ENCODE results near the gene SLC5A2. TPM values are rescaled to one million over a fixed set of nuclear protein-coding genes. Genes with fewer than 3 reads are reported as not detected.

SLC5A2 gene
- total RNA-seq, 1 donor from 2014 or later, result not detected

GRCh38 chr16:31484491-31485171 is 1.7 kb downstream of the SLC5A2 start:
- Mint-ChIP-seq H3K4me1 (ENCODE audit: unreplicated experiment) (peaks cover 15% of the 10 kb centered on the region), H3K27me3 (ENCODE audit: unreplicated experiment) (peaks cover 3% of the 10 kb centered on the region), H3K4me3 (ENCODE audit: unreplicated experiment) (no peak overlapping the region), H3K27ac (ENCODE audit: unreplicated experiment) (no peak overlapping the region), H3K36me3 (ENCODE audit: unreplicated experiment) (peaks cover under 1% of the 10 kb centered on the region), H3K9me3 (ENCODE audit: unreplicated experiment) (no peaks in the 10 kb centered on the region)
- no peak for TF ChIP-seq CTCF (IDR thresholded peaks at IDR 0.05)
- no peak for DNase-seq (ENCODE audit: extremely low spot score, unreplicated experiment)

- no peak overlapping the region for H3K4me3 Mint-ChIP-seq (ENCODE audit: unreplicated experiment)
- H3K36me3 Mint-ChIP-seq (ENCODE audit: unreplicated experiment), result peaks cover 3% of the 10 kb centered on the region
- no peak overlapping the region for H3K27ac Mint-ChIP-seq (ENCODE audit: unreplicated experiment)
- no peaks in the 10 kb centered on the region for H3K9me3 Mint-ChIP-seq (ENCODE audit: unreplicated experiment)
- peaks cover 3% of the 10 kb centered on the region for H3K27me3 Mint-ChIP-seq (ENCODE audit: unreplicated experiment)
- TF ChIP-seq CTCF (IDR thresholded peaks at IDR 0.05), result no peak
- no peak for DNase-seq (ENCODE audit: extremely low spot score, unreplicated experiment)
- peaks cover 15% of the 10 kb centered on the region for H3K4me1 Mint-ChIP-seq (ENCODE audit: unreplicated experiment)
Observed at GRCh38 chr16:31485571-31485970, 2.6 kb downstream of the SLC5A2 start.

GRCh38 chr16:31486045-31486444 is 3.1 kb downstream of the SLC5A2 start:
- H3K4me3 Mint-ChIP-seq (ENCODE audit: unreplicated experiment), result no peak overlapping the region
- TF ChIP-seq CTCF (IDR thresholded peaks at IDR 0.05), result no peak
- no peaks in the 10 kb centered on the region for H3K9me3 Mint-ChIP-seq (ENCODE audit: unreplicated experiment)
- H3K27me3 Mint-ChIP-seq (ENCODE audit: unreplicated experiment), result peaks cover 3% of the 10 kb centered on the region
- no peak overlapping the region for H3K27ac Mint-ChIP-seq (ENCODE audit: unreplicated experiment)
- peaks cover 7% of the 10 kb centered on the region for H3K36me3 Mint-ChIP-seq (ENCODE audit: unreplicated experiment)
- peaks cover 11% of the 10 kb centered on the region for H3K4me1 Mint-ChIP-seq (ENCODE audit: unreplicated experiment)
- DNase-seq (ENCODE audit: extremely low spot score, unreplicated experiment), result no peak

- peaks cover 11% of the 10 kb centered on the region for H3K36me3 Mint-ChIP-seq (ENCODE audit: unreplicated experiment)
- TF ChIP-seq CTCF (IDR thresholded peaks at IDR 0.05), result no peak
- H3K4me1 Mint-ChIP-seq (ENCODE audit: unreplicated experiment), result peaks cover 11% of the 10 kb centered on the region
- H3K27ac Mint-ChIP-seq (ENCODE audit: unreplicated experiment), result no peak overlapping the region
- peak overlapping the region; percentile 74 for H3K4me3 Mint-ChIP-seq (ENCODE audit: unreplicated experiment)
- H3K27me3 Mint-ChIP-seq (ENCODE audit: unreplicated experiment), result peaks cover 3% of the 10 kb centered on the region
- no peaks in the 10 kb centered on the region for H3K9me3 Mint-ChIP-seq (ENCODE audit: unreplicated experiment)
- DNase-seq (ENCODE audit: extremely low spot score, unreplicated experiment), result no peak
Observed at GRCh38 chr16:31487071-31487719, 4.3 kb downstream of the SLC5A2 start.

GRCh38 chr16:31487720-31488467 is 5.0 kb downstream of the SLC5A2 start:
- peaks cover 18% of the 10 kb centered on the region for H3K36me3 Mint-ChIP-seq (ENCODE audit: unreplicated experiment)
- peak overlapping the region; percentile 74 for H3K4me3 Mint-ChIP-seq (ENCODE audit: unreplicated experiment)
- H3K4me1 Mint-ChIP-seq (ENCODE audit: unreplicated experiment), result peaks cover 11% of the 10 kb centered on the region
- H3K27me3 Mint-ChIP-seq (ENCODE audit: unreplicated experiment), result peaks cover 3% of the 10 kb centered on the region
- no peaks in the 10 kb centered on the region for H3K9me3 Mint-ChIP-seq (ENCODE audit: unreplicated experiment)
- no peak for TF ChIP-seq CTCF (IDR thresholded peaks at IDR 0.05)
- no peak overlapping the region for H3K27ac Mint-ChIP-seq (ENCODE audit: unreplicated experiment)
- no peak for DNase-seq (ENCODE audit: extremely low spot score, unreplicated experiment)

Measured in osteocyte (in vitro differentiated cells).